ENCODE data around the gene C9orf43. TPM values are rescaled to one million over a fixed set of nuclear protein-coding genes. Genes with fewer than 3 reads are reported as not detected.
A peak's percentile ranks its signal among the peaks of the same experiment; 100 is the strongest.
"Not testable (repeated sequence)": the region's sequence is repeated elsewhere in the genome, so short reads cannot be mapped to it uniquely, and the experiment has no call there.

Gene C9orf43
- total and polyA plus RNA-seq, 9 of the 15 experiments (the other 6 are each of a cell fraction or from before 2014, with no cell fraction given), result 0.21 to 0.58 (median 0.33) TPM

DNA sequence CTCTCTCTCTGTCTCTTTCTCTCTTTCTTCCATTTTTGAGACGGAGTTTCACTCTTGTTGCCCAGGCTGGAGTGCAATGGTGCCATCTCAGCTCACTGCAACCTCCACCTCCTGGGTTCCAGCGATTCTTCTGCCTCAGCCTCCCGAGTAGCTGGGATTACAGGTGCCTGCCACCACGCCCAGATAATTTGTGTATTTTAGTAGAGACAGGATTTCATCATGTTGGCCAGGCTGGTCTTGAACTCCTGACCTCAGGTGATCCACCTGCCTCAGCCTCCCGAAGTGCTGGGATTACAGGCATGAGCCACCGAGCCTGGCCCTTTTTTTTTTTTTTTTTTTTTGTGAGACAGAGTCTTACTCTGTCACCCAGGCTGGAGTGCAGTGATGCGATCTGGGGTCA lies 29.1 kb upstream of the C9orf43 start:
- BruUV-seq (replicated peaks); CTCF ChIA-PET (ENCODE audit: low intra/inter-chr PET ratio); H3K4me2 ChIP-seq (ENCODE audit: insufficient read depth, low read length): not testable (repeated sequence)

DNA sequence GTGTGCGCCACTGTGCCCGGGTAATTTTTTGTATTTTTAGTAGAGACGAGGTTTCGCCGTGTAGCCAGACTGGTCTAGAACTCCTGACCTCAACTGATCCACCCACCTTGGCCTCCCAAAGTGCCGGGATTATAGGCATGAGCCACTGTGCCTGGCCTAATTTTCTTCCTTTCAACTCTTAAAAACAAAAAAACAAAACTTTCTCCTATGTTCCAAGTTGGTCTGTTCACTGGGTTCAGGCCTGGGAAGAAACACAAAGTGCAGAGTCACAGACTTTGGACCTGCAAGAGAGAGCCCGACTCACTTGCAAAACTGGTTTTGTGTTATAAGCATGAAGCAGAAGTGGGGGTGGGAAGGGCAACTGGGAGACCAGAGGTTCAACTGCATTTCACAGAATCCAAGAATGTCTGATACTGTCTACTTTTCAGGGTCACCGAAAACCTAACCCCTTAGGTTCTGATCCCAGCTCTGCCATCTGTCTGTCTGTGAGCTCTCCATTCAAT lies 28.6 kb upstream of the C9orf43 start:
- H4K20me1 ChIP-seq (replicated peaks; ENCODE audit: control insufficient read depth, insufficient read depth, low read length), result no peaks in the 10 kb centered on the region
- peaks cover 3% of the 10 kb centered on the region for H3K9me1 ChIP-seq (ENCODE audit: control insufficient read depth, insufficient read depth, low read length)
- H3K9ac ChIP-seq (ENCODE audit: insufficient read depth in 1 of 2, low read depth in 2 of 2, low read length in 2 of 2), result no peak overlapping the region
- H2AFZ ChIP-seq (ENCODE audit: low read depth, low read length), result peak overlapping the region; percentile 53
- in situ Hi-C loops (cut with MboI), result no loop called here
- no peaks in the 10 kb centered on the region; the same call in 2 of the 3 replicates for H3K36me3 ChIP-seq (ENCODE audit: control insufficient read depth, insufficient read depth, low read length)
- no peak overlapping the region for H3K4me2 ChIP-seq (ENCODE audit: insufficient read depth, low read length)
- BruUV-seq (replicated peaks), result no TSS peak
- ChIA-PET CTCF (ENCODE audit: low intra/inter-chr PET ratio) (no interaction called here), POLR2A (no interaction called here)
- DNase-seq (ENCODE audit: extremely low read depth in 1 of 4, low spot score in 3 of 4) (no peak), ATAC-seq (no peak), FAIRE-seq (no peak)
- no peaks in the 10 kb centered on the region for H3K79me2 ChIP-seq (ENCODE audit: control insufficient read depth, insufficient read depth, low read length)
- H3K4me1 ChIP-seq (replicated peaks in 1 of 2; ENCODE audit: control insufficient read depth in 2 of 2, insufficient read depth in 2 of 2, low read length in 2 of 2), result peaks cover 14 to 19% of the 10 kb centered on the region in 2 experiments; a peak in 4 of 5 replicates
- H3K27ac ChIP-seq (ENCODE audit: extremely low read depth, low read depth, low read length), result no peak overlapping the region
- no peak overlapping the region for H3K4me3 ChIP-seq
- no peaks in the 10 kb centered on the region for H3K9me3 ChIP-seq (replicated peaks; ENCODE audit: control insufficient read depth, insufficient read depth, low read depth, low read length)
- 74% methylated on average over 8 of the region's 8 CpGs for WGBS (ENCODE audit: insufficient coverage, low coverage, missing lambda C conversion rate)
- intact Hi-C loops (cut with micrococcal nuclease), result no loop called here
- H3K27me3 ChIP-seq (ENCODE audit: control insufficient read depth in 2 of 2, insufficient read depth in 2 of 2, low read length in 2 of 2), result no peaks in the 10 kb centered on the region
- TF ChIP-seq TCF15 (CRISPR knock-in tag; IDR thresholded peaks at IDR 0.05) (no peak), HMGN3 (IDR thresholded peaks at IDR 0.05; ENCODE audit: borderline replicate concordance, extremely low read depth, insufficient read length, low read depth, low read length) (no peak), ELF2 (CRISPR knock-in tag; IDR thresholded peaks at IDR 0.05) (no peak), PHB (CRISPR knock-in tag; IDR thresholded peaks at IDR 0.05) (no peak), SMAD1 (IDR thresholded peaks at IDR 0.05; ENCODE audit: low read depth, low read length, partially characterized antibody) (no peak), NRF1 (conservative IDR thresholded peaks at IDR 0.05 in 1 of 2, IDR thresholded peaks at IDR 0.05 in 1 of 2) (no peak), FOS (IDR thresholded peaks at IDR 0.05; ENCODE audit: extremely low read depth, insufficient read length) (no peak), CBFB (CRISPR knock-in tag; IDR thresholded peaks at IDR 0.05) (no peak), SFPQ (IDR thresholded peaks at IDR 0.05; ENCODE audit: low read depth, low read length) (no peak)
- TF ChIP-seq, protein P1, sequence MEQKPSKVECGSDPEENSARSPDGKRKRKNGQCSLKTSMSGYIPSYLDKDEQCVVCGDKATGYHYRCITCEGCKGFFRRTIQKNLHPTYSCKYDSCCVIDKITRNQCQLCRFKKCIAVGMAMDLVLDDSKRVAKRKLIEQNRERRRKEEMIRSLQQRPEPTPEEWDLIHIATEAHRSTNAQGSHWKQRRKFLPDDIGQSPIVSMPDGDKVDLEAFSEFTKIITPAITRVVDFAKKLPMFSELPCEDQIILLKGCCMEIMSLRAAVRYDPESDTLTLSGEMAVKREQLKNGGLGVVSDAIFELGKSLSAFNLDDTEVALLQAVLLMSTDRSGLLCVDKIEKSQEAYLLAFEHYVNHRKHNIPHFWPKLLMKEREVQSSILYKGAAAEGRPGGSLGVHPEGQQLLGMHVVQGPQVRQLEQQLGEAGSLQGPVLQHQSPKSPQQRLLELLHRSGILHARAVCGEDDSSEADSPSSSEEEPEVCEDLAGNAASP (IDR thresholded peaks at IDR 0.05), result no peak

More for the DNA sequence above, 29.1 kb upstream of the C9orf43 start:
- H3K36me3 ChIP-seq (ENCODE audit: control insufficient read depth, insufficient read depth, low read length); POLR2A ChIA-PET; H3K79me2 ChIP-seq (ENCODE audit: control insufficient read depth, insufficient read depth, low read length); FAIRE-seq; H2AFZ ChIP-seq (ENCODE audit: low read depth, low read length); H3K27me3 ChIP-seq (ENCODE audit: control insufficient read depth in 2 of 2, insufficient read depth in 2 of 2, low read length in 2 of 2); H3K4me3 ChIP-seq; DNase-seq (ENCODE audit: extremely low read depth in 1 of 4, low spot score in 3 of 4); H3K27ac ChIP-seq (ENCODE audit: extremely low read depth, low read depth, low read length); H3K9ac ChIP-seq (ENCODE audit: insufficient read depth in 1 of 2, low read depth in 2 of 2, low read length in 2 of 2); intact Hi-C loops (cut with micrococcal nuclease); H3K9me1 ChIP-seq (ENCODE audit: control insufficient read depth, insufficient read depth, low read length); H4K20me1 ChIP-seq (replicated peaks; ENCODE audit: control insufficient read depth, insufficient read depth, low read length); ATAC-seq; H3K9me3 ChIP-seq (replicated peaks; ENCODE audit: control insufficient read depth, insufficient read depth, low read depth, low read length); in situ Hi-C loops (cut with MboI): not testable (repeated sequence)
- 75% methylated on average over 6 of the region's 7 CpGs for WGBS (ENCODE audit: insufficient coverage, low coverage, missing lambda C conversion rate)
- peaks cover 18 to 19% of the 10 kb centered on the region in 2 experiments; a peak in 4 of 5 replicates for H3K4me1 ChIP-seq (replicated peaks in 1 of 2; ENCODE audit: control insufficient read depth in 2 of 2, insufficient read depth in 2 of 2, low read length in 2 of 2)
